Measurements from ENCODE around the gene DPP9. TPM values are rescaled to one million over a fixed set of nuclear protein-coding genes. Genes with fewer than 3 reads are reported as not detected.
A peak's percentile ranks its signal among the peaks of the same experiment; 100 is the strongest.

Gene DPP9
- total and polyA plus RNA-seq, 2 of the 13 experiments (the other 11 are each of a cell fraction or from before 2014, with no cell fraction given), result 8.4 to 25.8 TPM

DNA sequence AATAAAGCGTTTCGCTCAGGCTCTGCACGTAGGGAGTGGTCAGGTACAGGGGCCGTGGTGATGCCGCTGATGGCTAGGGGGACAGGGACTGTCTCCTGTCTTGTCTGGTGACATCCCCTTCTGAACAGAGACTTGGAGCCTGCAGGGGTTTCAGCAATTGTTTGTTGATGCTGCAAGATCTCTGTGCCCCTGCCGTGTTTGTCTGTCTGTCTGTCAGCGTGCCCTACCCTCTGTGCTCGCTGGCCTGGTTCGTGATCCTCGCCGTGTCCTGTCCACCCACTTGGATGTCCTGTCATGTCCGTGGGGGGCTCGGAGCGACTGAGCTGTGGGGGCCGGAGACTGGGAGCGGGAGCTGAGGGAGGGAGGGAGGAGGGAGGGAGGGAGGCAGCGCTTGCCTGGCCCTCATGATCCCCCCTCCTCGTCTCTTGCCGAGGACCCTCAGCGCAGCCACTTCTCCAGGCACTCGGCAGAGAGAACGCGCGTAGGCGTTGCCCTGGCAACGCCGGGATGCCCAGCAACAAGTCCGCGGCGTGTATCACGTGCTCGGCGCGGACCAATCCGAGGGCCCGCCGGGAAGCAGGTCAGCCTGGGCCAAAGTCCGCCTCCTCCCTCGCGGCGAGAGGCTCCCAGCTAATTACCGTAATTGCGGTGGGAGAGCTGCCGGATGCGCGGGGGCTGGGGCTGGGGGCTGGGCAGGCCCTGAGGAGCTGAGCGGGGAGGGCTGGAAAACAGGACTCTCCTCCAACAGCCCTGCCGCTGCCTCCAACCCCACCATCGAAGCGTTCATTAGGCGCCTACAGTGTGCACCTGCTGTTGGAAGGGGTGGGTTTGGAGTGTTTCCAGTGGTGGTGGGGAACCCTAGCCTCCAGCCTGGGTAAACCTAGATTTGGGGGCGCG is 36.0 kb upstream of the DPP9 start (continued):
- no peak for TF ChIP-seq ATF4 (CRISPR knock-in tag; IDR thresholded peaks at IDR 0.05)
- TF ChIP-seq ARID4A (CRISPR knock-in tag; IDR thresholded peaks at IDR 0.05; ENCODE audit: borderline replicate concordance), result peak; percentile 85
- TF ChIP-seq ELF1 (CRISPR knock-in tag; IDR thresholded peaks at IDR 0.05), result 0 out of 2 replicates have a peak, but pooled peaks have one; percentile 25
- TF ChIP-seq KDM5B (CRISPR knock-in tag; IDR thresholded peaks at IDR 0.05; ENCODE audit: borderline replicate concordance), result peak; percentile 46; the same call in 1 of the 2 replicates
- TF ChIP-seq THAP11 (CRISPR knock-in tag; IDR thresholded peaks at IDR 0.05), result peak; percentile 71
- TF ChIP-seq YY1 (IDR thresholded peaks at IDR 0.05; ENCODE audit: insufficient read depth, insufficient replicate concordance, low read depth, low read length), result peak; percentile 81
- peak; percentile 62; the same call in 1 of the 2 replicates for TF ChIP-seq BHLHE40 (IDR thresholded peaks at IDR 0.05; ENCODE audit: low read length)
- TF ChIP-seq SALL1 (CRISPR knock-in tag; IDR thresholded peaks at IDR 0.05), result peak; percentile 84
- no peak for TF ChIP-seq EZH2 (conservative IDR thresholded peaks at IDR 0.05; ENCODE audit: low read depth, low read length)
- TF ChIP-seq, protein P1, sequence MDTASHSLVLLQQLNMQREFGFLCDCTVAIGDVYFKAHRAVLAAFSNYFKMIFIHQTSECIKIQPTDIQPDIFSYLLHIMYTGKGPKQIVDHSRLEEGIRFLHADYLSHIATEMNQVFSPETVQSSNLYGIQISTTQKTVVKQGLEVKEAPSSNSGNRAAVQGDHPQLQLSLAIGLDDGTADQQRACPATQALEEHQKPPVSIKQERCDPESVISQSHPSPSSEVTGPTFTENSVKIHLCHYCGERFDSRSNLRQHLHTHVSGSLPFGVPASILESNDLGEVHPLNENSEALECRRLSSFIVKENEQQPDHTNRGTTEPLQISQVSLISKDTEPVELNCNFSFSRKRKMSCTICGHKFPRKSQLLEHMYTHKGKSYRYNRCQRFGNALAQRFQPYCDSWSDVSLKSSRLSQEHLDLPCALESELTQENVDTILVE (CRISPR knock-in tag; IDR thresholded peaks at IDR 0.05), result no peak
- TF ChIP-seq NFE2 (CRISPR knock-in tag; IDR thresholded peaks at IDR 0.05), result no peak
- TF ChIP-seq SRSF9 (IDR thresholded peaks at IDR 0.05; ENCODE audit: borderline replicate concordance, insufficient read depth, low read depth, low read length, poor library complexity, severe bottlenecking), result no peak
- TF ChIP-seq ZNF770 (CRISPR knock-in tag; IDR thresholded peaks at IDR 0.05), result peak; percentile 13; the same call in 1 of the 2 replicates
- peak; percentile 36; the same call in 1 of the 2 replicates for TF ChIP-seq SOX5 (CRISPR knock-in tag; IDR thresholded peaks at IDR 0.05; ENCODE audit: borderline replicate concordance)
- TF ChIP-seq, protein P2, sequence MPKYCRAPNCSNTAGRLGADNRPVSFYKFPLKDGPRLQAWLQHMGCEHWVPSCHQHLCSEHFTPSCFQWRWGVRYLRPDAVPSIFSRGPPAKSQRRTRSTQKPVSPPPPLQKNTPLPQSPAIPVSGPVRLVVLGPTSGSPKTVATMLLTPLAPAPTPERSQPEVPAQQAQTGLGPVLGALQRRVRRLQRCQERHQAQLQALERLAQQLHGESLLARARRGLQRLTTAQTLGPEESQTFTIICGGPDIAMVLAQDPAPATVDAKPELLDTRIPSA (CRISPR knock-in tag; IDR thresholded peaks at IDR 0.05; ENCODE audit: borderline replicate concordance), result no peak
- no peak for TF ChIP-seq KAT2B (IDR thresholded peaks at IDR 0.05; ENCODE audit: borderline replicate concordance, low read depth, low read length)
- 0 out of 2 replicates have a peak, but pooled peaks have one; percentile 38 for TF ChIP-seq ZNF605 (CRISPR knock-in tag; IDR thresholded peaks at IDR 0.05)
- TF ChIP-seq BCL6 (CRISPR knock-in tag; IDR thresholded peaks at IDR 0.05), result 0 out of 2 replicates have a peak, but pooled peaks have one; percentile 28
- TF ChIP-seq TP53 (CRISPR knock-in tag; conservative IDR thresholded peaks at IDR 0.05), result no peak
- TF ChIP-seq ZNF792 (CRISPR knock-in tag; IDR thresholded peaks at IDR 0.05), result peak; percentile 47; the same call in 1 of the 2 replicates
